ENCODE results near the gene PPP1R12B. TPM values are rescaled to one million over a fixed set of nuclear protein-coding genes. Genes with fewer than 3 reads are reported as not detected.
A peak's percentile ranks its signal among the peaks of the same experiment; 100 is the strongest.

PPP1R12B gene
- total RNA-seq, 1 experiment from 2014 or later = 33.3 TPM

DNA sequence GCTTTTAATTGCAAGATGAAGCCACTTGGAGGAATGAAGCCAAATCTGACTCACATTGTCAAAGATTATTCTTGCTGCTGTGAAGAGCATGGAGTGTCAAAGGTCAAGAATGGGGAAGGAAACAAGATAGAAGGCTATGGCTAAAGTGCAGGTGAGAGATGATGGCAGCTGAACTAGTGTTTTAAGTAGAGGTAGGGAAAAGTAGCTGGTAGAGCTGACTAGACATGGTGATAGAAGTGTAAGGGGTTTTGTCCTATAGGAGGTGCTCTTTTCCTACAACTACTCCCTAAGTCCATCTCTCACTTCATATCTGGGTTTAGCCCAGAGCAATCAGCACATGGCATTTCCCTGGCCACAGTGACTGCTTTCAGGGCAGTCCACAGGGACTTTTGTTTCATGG, 18.6 kb upstream of the PPP1R12B start:
- BruUV-seq (replicated peaks) = no TSS peak
- H3K27me3 ChIP-seq (ENCODE audit: insufficient read depth, low read depth) = no peaks in the 10 kb centered on the region
- POLR2A ChIA-PET (ENCODE audit: unreplicated experiment) = interaction anchor here (0.5 kb wide), 1 partner anchor 384 kb away, joined by 3 read pairs; no protein-coding TSS in a partner anchor

DNA sequence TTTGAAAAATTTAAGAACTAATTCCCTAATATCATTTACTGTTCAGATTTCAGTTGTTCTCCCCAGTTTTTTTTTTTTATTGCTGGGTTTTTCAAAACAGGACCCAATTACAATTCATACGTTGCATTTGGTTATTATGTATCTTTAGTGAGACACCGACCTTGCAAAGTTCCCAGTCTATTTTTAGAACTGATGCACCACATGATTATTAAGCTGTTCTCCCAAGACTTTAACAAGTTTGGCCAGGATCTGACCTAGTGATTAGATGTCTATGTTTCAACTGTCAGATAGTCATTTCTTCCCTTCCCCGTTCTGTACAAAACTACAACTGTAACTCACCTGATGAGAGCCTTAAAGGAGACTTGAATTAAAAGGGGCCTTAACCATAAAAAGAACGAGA, 14.6 kb upstream of the PPP1R12B start:
- Histone ChIP-seq H3K4me3 (no peak overlapping the region), H3K36me3 (ENCODE audit: low read depth) (peaks cover 28% of the 10 kb centered on the region), H3K4me2 (no peak overlapping the region), H3K27me3 (ENCODE audit: insufficient read depth, low read depth) (no peaks in the 10 kb centered on the region), H4K20me1 (ENCODE audit: insufficient read depth) (0 out of 2 replicates have a peak, but pooled peaks cover 3% of the 10 kb centered on the region), H3K79me2 (ENCODE audit: low read depth) (peaks cover 13% of the 10 kb centered on the region; the same call in 1 of the 2 replicates), H3K9me3 (ENCODE audit: insufficient read depth, low read depth) (no peaks in the 10 kb centered on the region), H3F3A (ENCODE audit: insufficient read depth, low read depth) (peaks cover 48% of the 10 kb centered on the region), H3K9me2 (ENCODE audit: insufficient read depth) (no peaks in the 10 kb centered on the region), H3K27ac (no peak overlapping the region), H3K4me1 (replicated peaks; ENCODE audit: insufficient read depth) (no peaks in the 10 kb centered on the region), H2AFZ (no peak overlapping the region)
- no peak for DNase-seq
- ChIA-PET POLR2A (ENCODE audit: unreplicated experiment) (no interaction called here), CTCF (no interaction called here)
- BruUV-seq (replicated peaks) = no TSS peak
- intact Hi-C loops (cut with micrococcal nuclease; ENCODE audit: unreplicated experiment) = no loop called here
- TF ChIP-seq, protein P1, sequence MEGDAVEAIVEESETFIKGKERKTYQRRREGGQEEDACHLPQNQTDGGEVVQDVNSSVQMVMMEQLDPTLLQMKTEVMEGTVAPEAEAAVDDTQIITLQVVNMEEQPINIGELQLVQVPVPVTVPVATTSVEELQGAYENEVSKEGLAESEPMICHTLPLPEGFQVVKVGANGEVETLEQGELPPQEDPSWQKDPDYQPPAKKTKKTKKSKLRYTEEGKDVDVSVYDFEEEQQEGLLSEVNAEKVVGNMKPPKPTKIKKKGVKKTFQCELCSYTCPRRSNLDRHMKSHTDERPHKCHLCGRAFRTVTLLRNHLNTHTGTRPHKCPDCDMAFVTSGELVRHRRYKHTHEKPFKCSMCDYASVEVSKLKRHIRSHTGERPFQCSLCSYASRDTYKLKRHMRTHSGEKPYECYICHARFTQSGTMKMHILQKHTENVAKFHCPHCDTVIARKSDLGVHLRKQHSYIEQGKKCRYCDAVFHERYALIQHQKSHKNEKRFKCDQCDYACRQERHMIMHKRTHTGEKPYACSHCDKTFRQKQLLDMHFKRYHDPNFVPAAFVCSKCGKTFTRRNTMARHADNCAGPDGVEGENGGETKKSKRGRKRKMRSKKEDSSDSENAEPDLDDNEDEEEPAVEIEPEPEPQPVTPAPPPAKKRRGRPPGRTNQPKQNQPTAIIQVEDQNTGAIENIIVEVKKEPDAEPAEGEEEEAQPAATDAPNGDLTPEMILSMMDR (conservative IDR thresholded peaks at IDR 0.05) = no peak
- TF ChIP-seq EZH2 (IDR thresholded peaks at IDR 0.05; ENCODE audit: low read depth) = no peak

More for the DNA sequence above, 18.6 kb upstream of the PPP1R12B start:
- intact Hi-C loops (cut with micrococcal nuclease; ENCODE audit: unreplicated experiment) = no loop called here
- CTCF ChIA-PET = no interaction called here
- Histone ChIP-seq H3K4me2 (no peak overlapping the region), H3K9me2 (ENCODE audit: insufficient read depth) (no peaks in the 10 kb centered on the region), H3F3A (ENCODE audit: insufficient read depth, low read depth) (peaks cover 36% of the 10 kb centered on the region), H4K20me1 (ENCODE audit: insufficient read depth) (no peaks in the 10 kb centered on the region), H3K9me3 (ENCODE audit: insufficient read depth, low read depth) (no peaks in the 10 kb centered on the region), H3K27ac (no peak overlapping the region), H3K4me1 (replicated peaks; ENCODE audit: insufficient read depth) (no peaks in the 10 kb centered on the region), H3K36me3 (ENCODE audit: low read depth) (peaks cover 20% of the 10 kb centered on the region), H2AFZ (no peak overlapping the region), H3K4me3 (no peak overlapping the region), H3K79me2 (ENCODE audit: low read depth) (no peaks in the 10 kb centered on the region)
- TF ChIP-seq EZH2 (IDR thresholded peaks at IDR 0.05; ENCODE audit: low read depth) = no peak
- TF ChIP-seq, protein P1 (conservative IDR thresholded peaks at IDR 0.05) = no peak
- DNase-seq = no peak

DNA sequence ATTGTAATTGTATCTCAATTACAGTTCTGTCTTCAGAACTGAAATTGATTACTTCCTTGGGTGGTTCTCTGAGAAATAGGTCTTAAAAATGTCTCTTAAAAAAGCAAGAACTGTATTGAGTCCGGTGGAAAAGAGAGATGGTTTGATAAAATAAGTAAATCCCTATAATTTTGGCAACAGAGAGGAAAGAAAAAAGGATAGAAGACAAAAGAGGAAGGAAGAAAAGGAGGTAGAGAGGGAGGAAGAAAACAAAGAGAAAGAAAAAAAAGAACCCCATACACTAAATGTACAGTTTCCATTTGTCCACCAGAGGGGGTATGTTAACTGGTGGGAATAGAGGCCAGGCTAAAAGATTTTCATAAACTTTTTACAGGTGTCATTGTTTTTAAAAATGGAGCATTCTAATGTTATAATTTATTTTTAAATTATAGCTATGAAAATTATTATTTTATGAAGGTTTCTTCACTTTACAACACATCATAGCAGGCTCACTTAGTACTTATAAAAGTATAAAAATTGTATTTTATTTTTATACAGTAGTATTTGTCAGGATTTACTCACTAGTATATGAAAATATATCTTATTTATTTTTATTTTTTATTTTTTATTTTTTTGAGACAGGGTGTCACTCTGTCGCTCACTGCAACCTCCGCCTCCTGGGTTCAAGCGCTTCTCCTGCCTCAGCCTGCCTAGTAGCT, 4.7 kb upstream of the PPP1R12B start:
- Histone ChIP-seq H3K9me3 (ENCODE audit: insufficient read depth, low read depth) (no peaks in the 10 kb centered on the region), H2AFZ (peak overlapping the region; percentile 75; the same call in 1 of the 2 replicates), H3K27ac (no peak overlapping the region), H3K27me3 (ENCODE audit: insufficient read depth, low read depth) (no peaks in the 10 kb centered on the region), H3K9me2 (ENCODE audit: insufficient read depth) (no peaks in the 10 kb centered on the region), H3K4me1 (replicated peaks; ENCODE audit: insufficient read depth) (peaks cover 27% of the 10 kb centered on the region), H3K4me2 (peak overlapping the region; percentile 43), H3F3A (ENCODE audit: insufficient read depth, low read depth) (peaks cover 10% of the 10 kb centered on the region; the same call in 1 of the 2 replicates), H4K20me1 (ENCODE audit: insufficient read depth) (no peaks in the 10 kb centered on the region), H3K79me2 (ENCODE audit: low read depth) (peaks cover 24% of the 10 kb centered on the region), H3K36me3 (ENCODE audit: low read depth) (no peaks in the 10 kb centered on the region), H3K4me3 (no peak overlapping the region; the same call in 1 of the 2 replicates)
- intact Hi-C loops (cut with micrococcal nuclease; ENCODE audit: unreplicated experiment) = loop anchor here (1.0 to 10.0 kb wide), 6 partner anchors 71 to 879 kb away; partner anchors contain the start of gene PHLDA3
- ChIA-PET CTCF (no interaction called here), POLR2A (ENCODE audit: unreplicated experiment) (interaction anchor here (0.9 kb wide), 1 partner anchor 233 kb away, joined by 3 read pairs; no protein-coding TSS in a partner anchor)
- TF ChIP-seq EZH2 (IDR thresholded peaks at IDR 0.05; ENCODE audit: low read depth) = no peak
- TF ChIP-seq, protein P1 (conservative IDR thresholded peaks at IDR 0.05) = peak; percentile 83
- no TSS peak for BruUV-seq (replicated peaks)
- peak in 1 of 2 experiments; percentile 46 for DNase-seq
